Cerebellar cortex (tissue), 1 donor: ENCODE data around the gene EME1.
"Not testable (repeated sequence)": the region's sequence is repeated elsewhere in the genome, so short reads cannot be mapped to it uniquely, and the experiment has no call there.

ENCODE experiments used
- DNase-seq: peaks from one replicate; pipeline ENCODE4 v3.0.0-alpha.2; 2015; ENCODE audit warnings: low spot score

Gene EME1

GRCh38 chr17:50372758-50373556 is at the start of gene EME1, which contains the start of gene MRPL27:
TSS of gene EME1 (plus strand) at chr17:50373229. CDS start at chr17:50375209, 1,980 bp downstream.
TSS of gene MRPL27 (minus strand) at chr17:50373184. CDS start at chr17:50373170, 14 bp downstream.
- peak; percentile 93 for DNase-seq

- DNase-seq = no peak
Observed at GRCh38 chr17:50325906-50326305, 47.1 kb upstream of the EME1 start.

GRCh38 chr17:50326831-50327364 is 46.1 kb upstream of the EME1 start:
- no peak for DNase-seq

- no peak for DNase-seq
Observed at GRCh38 chr17:50328363-50329325, 44.4 kb upstream of the EME1 start.

GRCh38 chr17:50329716-50330115 is 43.3 kb upstream of the EME1 start:
- no peak for DNase-seq

- DNase-seq = no peak
Observed at GRCh38 chr17:50330151-50330775, 42.8 kb upstream of the EME1 start.

- DNase-seq = no peak
Observed at GRCh38 chr17:50331085-50331791, 41.8 kb upstream of the EME1 start.

- no peak for DNase-seq
Observed at GRCh38 chr17:50332196-50332595, 40.8 kb upstream of the EME1 start.

GRCh38 chr17:50333291-50334057 is 39.6 kb upstream of the EME1 start:
- not testable (repeated sequence) for DNase-seq

- DNase-seq = no peak
Observed at GRCh38 chr17:50337956-50338355, 35.1 kb upstream of the EME1 start.

GRCh38 chr17:50338645-50339044 is 34.4 kb upstream of the EME1 start:
- no peak for DNase-seq

- DNase-seq = no peak
Observed at GRCh38 chr17:50339381-50339780, 33.6 kb upstream of the EME1 start.

- DNase-seq = no peak
Observed at GRCh38 chr17:50344731-50345365, 28.2 kb upstream of the EME1 start.

- DNase-seq = peak; percentile 81
Observed at GRCh38 chr17:50345432-50346312, 27.4 kb upstream of the EME1 start, which contains the start of gene XYLT2. TSS of gene XYLT2 (plus strand) at chr17:50346126. CDS start at chr17:50346141, 15 bp downstream.

- peak; percentile 21 for DNase-seq
Observed at GRCh38 chr17:50346313-50347116, 26.5 kb upstream of the EME1 start.

- DNase-seq = no peak
Observed at GRCh38 chr17:50347117-50347893, 25.7 kb upstream of the EME1 start.

- no peak for DNase-seq
Observed at GRCh38 chr17:50347894-50348291, 25.1 kb upstream of the EME1 start.
